Daoy (cell line): ENCODE results near the gene SLC12A9. TPM values are rescaled to one million over a fixed set of nuclear protein-coding genes. Genes with fewer than 3 reads are reported as not detected.
"Not testable (repeated sequence)": the region's sequence is repeated elsewhere in the genome, so short reads cannot be mapped to it uniquely, and the experiment has no call there.

Experiments used
- DNase-seq: peaks from one replicate; pipeline ENCODE4 v3.0.0-alpha.2; 2015; ENCODE audit warnings: low read depth
- total RNA-seq: library from RNA; depleted of rRNA; stranded (reverse); fragments of >200 nt; shearing (Covaris generic); gene quantifications from 2 replicates; pipeline ENCODE4 v1.2.3, GENCODE V29; 2014; rRNA removed

SLC12A9 gene
- total RNA-seq = 14.1 and 18.1 TPM in 2 replicates

GRCh38 chr7:100852048-100852872, at the start of gene SLC12A9:
Gene SLC12A9 (plus strand): TSS chr7:100852713. CDS start chr7:100854198, 1,485 bp downstream.
- DNase-seq = peak; percentile 98

- no peak for DNase-seq
These were observed 49.6 kb upstream of the SLC12A9 start for GRCh38 chr7:100802951-100803350.

GRCh38 chr7:100803398-100804161, 48.9 kb upstream of the SLC12A9 start:
- DNase-seq = peak; percentile 94

- no peak for DNase-seq
These were observed 47.7 kb upstream of the SLC12A9 start for GRCh38 chr7:100804681-100805431.

DNA sequence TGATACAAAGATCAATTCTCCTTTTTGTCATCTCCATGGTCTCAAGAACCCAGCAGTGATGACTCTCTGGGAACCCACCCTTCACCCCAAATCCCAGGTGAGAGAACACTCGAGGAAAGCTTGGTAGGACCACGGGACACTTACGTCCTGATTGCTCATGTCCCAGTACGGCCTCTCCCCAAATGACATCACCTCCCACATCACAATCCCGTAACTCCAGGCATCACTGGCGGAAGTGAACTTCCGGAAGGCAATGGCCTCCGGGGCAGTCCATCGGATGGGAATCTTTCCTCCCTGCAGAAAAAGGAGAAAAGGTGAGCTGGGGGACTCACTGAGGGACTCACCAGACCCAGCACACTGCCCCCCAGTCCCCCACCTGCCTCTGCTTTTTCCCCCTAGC, 46.2 kb upstream of the SLC12A9 start:
- no peak for DNase-seq

- not testable (repeated sequence) for DNase-seq
These were observed 45.6 kb upstream of the SLC12A9 start for GRCh38 chr7:100806883-100807282.

GRCh38 chr7:100808354-100808875, 44.1 kb upstream of the SLC12A9 start:
- no peak for DNase-seq

- no peak for DNase-seq
These were observed 41.0 kb upstream of the SLC12A9 start for GRCh38 chr7:100811480-100811879.

- no peak for DNase-seq
These were observed 39.8 kb upstream of the SLC12A9 start for GRCh38 chr7:100812729-100813128.

GRCh38 chr7:100816515-100816914, 36.0 kb upstream of the SLC12A9 start:
- not testable (repeated sequence) for DNase-seq

- DNase-seq = no peak
These were observed 35.4 kb upstream of the SLC12A9 start for GRCh38 chr7:100817097-100817496.

- DNase-seq = no peak
These were observed 34.1 kb upstream of the SLC12A9 start for GRCh38 chr7:100818366-100818765.

GRCh38 chr7:100818825-100819224, 33.7 kb upstream of the SLC12A9 start:
- no peak for DNase-seq

DNA sequence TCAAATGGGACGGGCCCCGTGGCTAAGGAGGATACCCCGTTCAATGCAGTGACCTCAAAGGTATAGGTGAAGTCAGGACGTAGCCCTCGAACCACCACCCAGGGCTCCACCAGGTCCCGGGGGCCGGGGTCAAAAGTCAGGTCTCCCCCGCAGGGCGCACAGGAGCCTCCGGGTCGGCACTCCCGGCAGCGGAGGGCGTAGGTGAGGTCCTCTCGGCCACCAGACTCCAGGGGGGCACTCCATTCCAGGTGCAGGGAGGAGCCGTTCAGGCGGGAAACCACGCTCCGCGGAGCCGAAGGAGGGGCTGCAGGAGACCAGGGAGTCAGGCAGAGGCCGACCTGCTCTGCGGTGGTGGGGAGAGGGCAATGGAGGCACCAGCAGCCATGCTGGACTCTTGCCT, 32.9 kb upstream of the SLC12A9 start:
- DNase-seq = no peak

DNA sequence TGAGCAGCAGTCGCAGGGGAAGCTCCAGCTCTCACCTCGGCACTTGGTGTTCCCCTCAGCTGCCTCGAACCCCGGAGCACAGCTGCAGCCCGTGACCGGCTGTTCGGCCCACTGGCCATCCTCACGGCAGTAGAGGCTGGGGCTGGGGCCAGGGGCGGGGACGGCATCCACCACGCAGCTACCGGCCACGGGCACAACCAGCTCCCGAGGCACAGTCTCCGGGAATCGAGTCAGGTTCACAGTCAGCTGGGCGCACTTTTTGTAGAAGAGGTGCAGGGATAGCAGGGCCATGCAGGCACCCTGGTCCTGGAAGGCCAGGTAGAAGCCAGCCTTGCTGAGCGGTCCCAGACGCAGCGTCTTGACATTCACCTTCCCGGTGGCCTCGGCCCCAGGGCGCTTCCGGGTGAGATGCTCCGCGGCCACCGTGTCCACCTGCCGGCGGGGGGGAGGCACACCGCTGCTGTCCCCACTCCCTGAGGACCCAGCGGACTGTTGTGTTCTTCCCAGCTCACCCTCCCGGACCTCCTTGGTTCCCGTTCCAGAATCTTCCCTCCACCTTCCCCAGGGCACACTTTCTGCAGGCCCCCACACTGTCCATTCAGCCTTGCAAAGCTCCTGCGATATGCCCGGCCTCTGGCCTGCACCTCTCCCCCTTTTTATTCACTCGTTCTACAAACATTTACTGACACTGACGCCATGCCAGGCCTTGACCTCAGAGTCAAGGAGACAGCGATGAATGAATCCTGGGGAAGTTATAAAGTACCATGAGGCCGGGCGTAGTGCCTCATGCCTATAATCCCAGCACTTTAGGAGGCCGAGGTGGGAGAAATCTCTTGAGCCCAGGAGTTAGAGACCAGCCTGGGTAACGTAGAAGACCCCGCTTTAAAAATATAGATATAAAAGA, 30.0 kb upstream of the SLC12A9 start:
- DNase-seq = no peak

GRCh38 chr7:100823140-100823525, 29.4 kb upstream of the SLC12A9 start:
- DNase-seq = no peak

- no peak for DNase-seq
These were observed 29.0 kb upstream of the SLC12A9 start for GRCh38 chr7:100823534-100823933.

DNA sequence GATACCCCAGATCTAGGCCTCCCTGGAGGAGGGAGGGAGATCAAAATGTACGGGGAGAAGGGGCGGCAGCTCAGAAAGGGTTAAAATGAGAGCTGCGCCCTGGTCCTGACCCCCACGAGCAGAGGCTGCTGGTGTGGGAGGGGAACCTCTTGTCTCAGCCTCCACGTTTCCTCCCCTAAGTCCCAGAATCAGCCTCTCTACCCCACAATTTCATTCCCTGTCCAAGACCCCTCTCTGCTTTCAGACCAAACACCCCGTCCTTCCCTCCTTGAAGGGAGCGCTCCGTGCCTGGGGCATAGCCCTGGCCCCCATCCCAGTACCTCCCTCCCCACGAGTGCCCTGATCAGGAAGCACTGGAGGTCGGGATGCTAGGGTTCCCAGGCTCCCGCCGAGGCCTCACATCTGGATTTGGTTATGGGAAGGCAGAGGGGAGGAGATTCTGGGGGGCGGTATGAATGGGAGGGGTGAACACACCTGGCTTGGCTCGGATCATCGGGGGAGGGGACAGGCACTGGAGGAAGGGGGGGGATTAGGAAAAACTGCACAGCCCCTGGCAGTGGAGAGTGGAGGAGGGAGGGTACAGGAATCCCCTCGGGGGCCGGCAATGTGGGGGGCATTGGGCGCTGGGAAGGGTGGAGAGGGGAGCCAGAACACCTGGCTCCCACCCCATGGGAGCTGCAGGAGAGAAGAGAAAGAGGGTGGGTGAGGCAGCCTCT, 27.9 kb upstream of the SLC12A9 start:
- no peak for DNase-seq

- DNase-seq = no peak
These were observed 27.3 kb upstream of the SLC12A9 start for GRCh38 chr7:100825215-100825671.
